Effector memory CD4-positive, alpha-beta T cell (primary cell): Measurements from ENCODE around the gene PGA4.

Experiments
- DNase-seq, 3 donors: peaks; one replicate each; pipeline ENCODE4 v3.0.0-alpha.2; 2020
- H3K27ac ChIP-seq: 2 replicates; pipeline ENCODE4 v1.7.0; 2013; ENCODE audit warnings: mild to moderate bottlenecking, low read length, moderate library complexity; ENCODE audit not compliant: insufficient read depth, poor library complexity, severe bottlenecking
- H3K27me3 ChIP-seq: replicated peaks from 2 replicates; pipeline ENCODE4 v1.7.0; 2013; ENCODE audit warnings: mild to moderate bottlenecking, low read length; ENCODE audit not compliant: insufficient read depth, control insufficient read depth, poor library complexity, severe bottlenecking
- H3K36me3 ChIP-seq: 2 replicates; pipeline ENCODE4 v1.7.0; 2013; ENCODE audit warnings: mild to moderate bottlenecking, low read length, moderate library complexity; ENCODE audit not compliant: control insufficient read depth, insufficient read depth
- H3K4me1 ChIP-seq: 2 replicates; pipeline ENCODE4 v1.7.0; 2013; ENCODE audit warnings: low read length, mild to moderate bottlenecking; ENCODE audit not compliant: control insufficient read depth, insufficient read depth, poor library complexity, severe bottlenecking
- H3K4me3 ChIP-seq: 2 replicates; pipeline ENCODE4 v1.7.0; 2013; ENCODE audit warnings: low read length, low read depth, mild to moderate bottlenecking; ENCODE audit not compliant: insufficient read depth, poor library complexity, severe bottlenecking
- H3K9me3 ChIP-seq: 2 replicates; pipeline ENCODE4 v1.7.0; 2013; ENCODE audit warnings: mild to moderate bottlenecking, low read length, moderate library complexity; ENCODE audit not compliant: control insufficient read depth

The PGA4 gene

DNA sequence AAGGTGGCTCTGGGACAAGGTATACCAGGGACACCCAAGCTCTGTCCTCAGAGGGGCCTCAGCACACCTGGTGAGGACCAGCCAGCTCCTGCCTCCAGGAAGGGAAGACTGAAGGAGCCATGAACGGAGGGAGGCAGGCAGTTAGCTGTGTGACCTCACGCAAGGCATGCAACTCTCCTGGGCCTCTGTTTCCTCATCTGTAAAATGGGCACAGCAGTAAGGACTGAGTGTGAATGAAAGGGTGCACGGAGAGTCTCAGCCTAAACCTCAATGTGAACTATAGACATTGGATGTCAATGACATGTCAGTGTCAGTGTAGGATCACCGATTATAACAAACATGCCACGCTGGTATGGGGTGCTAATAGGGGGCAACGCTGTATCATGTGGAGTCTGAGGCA lies 37.2 kb downstream of the PGA4 start:
- Histone ChIP-seq H3K4me1 (no peaks in the 10 kb centered on the region), H3K27ac (no peak overlapping the region), H3K9me3 (no peaks in the 10 kb centered on the region), H3K27me3 (no peaks in the 10 kb centered on the region), H3K36me3 (no peaks in the 10 kb centered on the region), H3K4me3 (no peak overlapping the region)
- no peak for DNase-seq

DNA sequence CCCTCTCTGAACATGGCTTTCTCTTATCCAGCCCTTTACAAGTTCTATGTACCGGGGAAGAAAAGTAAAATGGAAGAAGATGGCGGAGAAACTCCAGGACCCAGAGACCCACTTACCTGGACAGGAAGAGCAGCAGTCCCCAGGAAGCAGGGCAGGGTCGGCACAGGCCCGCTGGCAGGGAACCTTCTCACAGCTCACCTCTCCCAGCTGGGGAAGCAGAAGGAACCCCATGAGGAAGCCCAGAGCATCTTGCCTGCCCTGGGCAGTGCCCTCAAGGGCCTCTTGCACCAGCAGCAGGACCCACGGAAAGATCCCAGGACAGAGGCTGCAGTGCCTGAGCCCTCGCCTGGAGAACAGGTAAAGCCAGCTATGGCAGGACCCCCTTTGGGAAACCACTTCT lies 42.2 kb downstream of the PGA4 start:
- Histone ChIP-seq H3K27me3 (no peaks in the 10 kb centered on the region), H3K36me3 (no peaks in the 10 kb centered on the region), H3K4me3 (no peak overlapping the region), H3K9me3 (no peaks in the 10 kb centered on the region), H3K4me1 (no peaks in the 10 kb centered on the region), H3K27ac (no peak overlapping the region)
- DNase-seq = no peak

DNA sequence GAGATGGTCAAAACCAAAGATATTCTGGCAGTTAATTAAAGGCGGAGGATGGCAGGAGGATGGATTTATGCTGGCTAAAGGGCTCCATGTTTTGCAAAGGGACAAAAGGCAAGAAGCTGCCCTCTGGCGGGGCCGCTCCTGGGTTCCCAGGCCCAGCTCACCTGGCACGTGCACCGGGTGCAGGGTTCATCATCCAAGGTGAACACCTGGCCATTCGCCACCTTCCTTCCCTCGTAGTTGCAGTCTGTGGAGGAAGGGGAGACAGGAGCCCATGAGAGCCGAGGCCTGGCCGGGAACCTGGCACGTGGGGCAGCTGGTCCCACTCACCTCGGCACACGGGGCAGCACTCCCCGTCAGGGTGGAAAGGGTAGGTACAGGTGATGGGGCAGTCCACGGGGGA lies 42.6 kb downstream of the PGA4 start:
- no peaks in the 10 kb centered on the region for H3K36me3 ChIP-seq
- no peaks in the 10 kb centered on the region for H3K27me3 ChIP-seq
- DNase-seq = no peak
- H3K9me3 ChIP-seq = no peaks in the 10 kb centered on the region
- H3K4me1 ChIP-seq = no peaks in the 10 kb centered on the region
- no peak overlapping the region for H3K27ac ChIP-seq
- no peak overlapping the region for H3K4me3 ChIP-seq

DNA sequence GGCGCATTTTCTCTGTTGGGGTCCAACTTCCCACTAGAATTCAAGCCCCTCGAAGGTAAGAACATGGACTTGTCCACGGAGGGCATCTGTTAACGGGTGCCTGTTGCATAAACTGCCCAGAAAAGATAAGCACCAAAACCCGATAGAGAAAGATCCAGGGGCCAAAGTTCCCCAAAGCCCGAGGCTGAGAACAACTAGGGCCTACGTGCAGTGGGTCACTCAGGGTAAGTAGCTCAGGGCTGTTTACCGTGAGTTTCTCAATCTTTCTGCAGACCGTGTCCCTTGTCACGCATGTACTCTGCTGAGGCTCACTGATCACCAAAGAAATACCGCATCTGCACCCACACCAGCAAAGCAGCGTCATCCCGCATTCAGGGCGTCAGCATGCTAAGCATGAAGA lies 43.2 kb downstream of the PGA4 start:
- H3K27ac ChIP-seq = no peak overlapping the region
- H3K36me3 ChIP-seq = no peaks in the 10 kb centered on the region
- H3K27me3 ChIP-seq = no peaks in the 10 kb centered on the region
- no peaks in the 10 kb centered on the region for H3K4me1 ChIP-seq
- H3K4me3 ChIP-seq = no peak overlapping the region
- no peak for DNase-seq
- H3K9me3 ChIP-seq = no peaks in the 10 kb centered on the region

DNA sequence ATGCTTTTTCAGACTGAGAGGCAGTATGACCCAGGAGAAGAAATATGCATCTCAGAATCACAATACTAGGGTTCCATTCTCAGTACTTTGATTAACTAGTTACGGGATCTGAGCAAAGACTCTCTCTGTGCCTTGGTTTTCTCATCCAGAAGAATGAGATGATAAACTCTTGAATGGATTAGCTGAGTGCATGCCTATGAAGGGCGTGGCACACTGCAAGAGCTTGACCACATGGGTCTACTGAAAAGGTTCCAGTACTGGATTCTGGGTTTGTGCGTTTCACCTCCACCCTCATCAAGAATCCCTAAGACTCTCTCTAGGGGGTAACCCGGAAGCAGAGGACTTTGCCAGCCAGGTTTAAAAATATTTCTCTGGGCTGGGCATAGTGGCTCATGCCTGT lies 44.5 kb downstream of the PGA4 start:
- H3K4me1 ChIP-seq = no peaks in the 10 kb centered on the region
- no peak overlapping the region for H3K4me3 ChIP-seq
- H3K27ac ChIP-seq = no peak overlapping the region
- no peaks in the 10 kb centered on the region for H3K27me3 ChIP-seq
- H3K36me3 ChIP-seq = no peaks in the 10 kb centered on the region
- no peaks in the 10 kb centered on the region for H3K9me3 ChIP-seq
- no peak for DNase-seq

DNA sequence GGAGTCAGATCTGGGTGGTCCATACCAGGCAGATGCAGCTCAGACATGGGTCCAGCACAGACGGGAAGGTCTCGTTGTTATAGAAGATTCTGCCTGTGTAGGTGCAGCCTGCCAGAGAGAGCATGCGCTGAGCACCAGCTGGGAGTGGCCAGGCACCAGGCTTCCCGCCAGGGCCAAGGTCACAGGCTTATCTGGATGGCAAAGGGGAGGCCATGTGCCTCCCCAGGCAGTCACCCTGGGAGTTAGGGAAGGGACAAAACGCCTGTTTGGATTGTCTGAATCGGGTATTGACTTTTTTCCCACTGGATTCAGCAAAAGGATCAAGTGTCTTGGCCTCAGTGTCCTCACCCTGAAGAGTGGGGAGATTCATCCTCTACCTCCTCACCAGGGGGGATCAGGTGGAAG lies 45.3 kb downstream of the PGA4 start:
- no peaks in the 10 kb centered on the region for H3K36me3 ChIP-seq
- H3K4me3 ChIP-seq = no peak overlapping the region
- H3K9me3 ChIP-seq = no peaks in the 10 kb centered on the region
- no peak for DNase-seq
- no peaks in the 10 kb centered on the region for H3K27me3 ChIP-seq
- no peaks in the 10 kb centered on the region for H3K4me1 ChIP-seq
- no peak overlapping the region for H3K27ac ChIP-seq

DNA sequence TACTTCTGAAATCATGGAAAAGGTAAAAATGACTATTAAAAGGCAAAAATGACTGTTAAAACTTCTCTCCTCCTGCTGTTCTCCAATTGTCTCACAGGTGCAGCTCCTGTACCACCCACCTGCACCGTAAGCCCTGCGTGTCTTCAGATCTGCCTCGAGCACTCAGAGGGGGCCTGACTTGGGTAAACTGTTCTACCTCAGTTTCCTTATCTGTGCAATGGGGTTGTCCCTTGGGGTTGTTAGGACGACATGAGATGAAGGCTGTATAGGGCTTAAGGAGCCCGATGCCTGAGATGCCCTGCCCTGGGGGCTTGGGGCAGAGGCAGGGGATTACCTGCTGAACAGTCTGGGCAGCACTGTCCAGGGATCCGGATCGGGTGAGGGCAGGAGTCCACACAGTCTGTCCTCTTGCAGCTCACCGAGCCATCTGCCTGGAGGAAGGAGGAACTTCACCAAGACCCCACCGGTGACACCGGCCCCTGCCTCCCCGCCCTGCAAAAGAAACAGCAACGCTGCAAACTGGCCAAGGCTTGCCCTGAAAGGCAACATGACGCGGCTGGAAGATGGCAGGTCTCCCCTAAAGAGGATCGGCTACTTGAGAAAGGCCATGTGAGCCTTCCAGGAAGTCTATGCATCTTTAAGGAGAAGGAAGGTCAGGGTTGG lies 46.6 kb downstream of the PGA4 start:
- DNase-seq = no peak
- Histone ChIP-seq H3K27ac (no peak overlapping the region), H3K36me3 (no peaks in the 10 kb centered on the region), H3K4me3 (no peak overlapping the region), H3K4me1 (no peaks in the 10 kb centered on the region), H3K27me3 (no peaks in the 10 kb centered on the region), H3K9me3 (no peaks in the 10 kb centered on the region)

DNA sequence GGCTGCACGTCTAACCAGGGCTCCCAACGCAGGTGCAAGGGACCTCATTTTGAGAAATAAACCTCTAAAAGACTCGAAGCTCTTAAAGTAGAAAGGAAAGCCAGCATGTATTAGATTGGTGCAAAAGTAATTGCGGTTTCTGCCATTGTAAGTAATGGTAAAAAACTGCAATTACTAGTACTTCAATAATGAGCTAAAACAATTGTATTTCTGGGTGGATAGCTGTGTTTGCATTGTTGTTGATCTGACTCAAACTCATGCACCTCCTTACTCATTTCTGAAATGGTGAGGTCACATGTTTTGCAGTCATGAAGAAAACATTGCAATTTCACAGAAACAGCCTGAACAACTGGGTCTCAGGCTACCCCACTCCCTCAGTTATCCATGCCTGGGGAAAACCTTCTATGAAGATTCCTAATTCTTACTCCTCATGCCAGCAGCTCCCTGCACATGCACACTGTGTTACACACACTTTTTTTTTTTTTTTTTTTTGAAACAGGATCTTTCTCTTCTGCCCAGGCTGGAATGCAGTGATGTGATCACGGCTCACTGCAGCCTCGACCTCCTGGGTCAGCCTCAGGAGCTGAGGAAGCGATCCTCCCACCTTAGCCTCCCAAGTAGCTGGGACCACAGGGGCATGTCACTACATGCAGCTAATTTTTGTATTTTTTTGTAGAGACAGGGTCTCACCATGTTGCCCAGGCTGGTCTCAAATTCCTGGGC lies 48.4 kb downstream of the PGA4 start:
- Histone ChIP-seq H3K36me3 (no peaks in the 10 kb centered on the region), H3K27ac (no peak overlapping the region), H3K4me1 (no peaks in the 10 kb centered on the region), H3K4me3 (no peak overlapping the region), H3K9me3 (no peaks in the 10 kb centered on the region), H3K27me3 (no peaks in the 10 kb centered on the region)
- DNase-seq = no peak

DNA sequence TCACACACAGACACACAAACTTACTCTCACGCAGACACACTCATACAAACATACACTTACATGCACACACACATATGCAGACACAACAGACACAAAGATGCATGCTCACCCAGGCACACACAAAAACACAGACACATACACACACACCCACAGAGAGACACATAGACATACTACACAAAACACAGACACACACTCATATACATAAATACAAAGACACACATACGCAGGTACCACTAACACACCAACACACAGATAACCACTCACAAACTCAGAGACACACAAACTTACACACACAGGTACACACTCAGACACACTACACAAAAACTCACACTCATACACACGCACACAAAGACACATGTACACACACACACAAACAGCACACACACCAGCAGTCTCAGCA lies 50.6 kb downstream of the PGA4 start:
- no peaks in the 10 kb centered on the region for H3K36me3 ChIP-seq

DNA sequence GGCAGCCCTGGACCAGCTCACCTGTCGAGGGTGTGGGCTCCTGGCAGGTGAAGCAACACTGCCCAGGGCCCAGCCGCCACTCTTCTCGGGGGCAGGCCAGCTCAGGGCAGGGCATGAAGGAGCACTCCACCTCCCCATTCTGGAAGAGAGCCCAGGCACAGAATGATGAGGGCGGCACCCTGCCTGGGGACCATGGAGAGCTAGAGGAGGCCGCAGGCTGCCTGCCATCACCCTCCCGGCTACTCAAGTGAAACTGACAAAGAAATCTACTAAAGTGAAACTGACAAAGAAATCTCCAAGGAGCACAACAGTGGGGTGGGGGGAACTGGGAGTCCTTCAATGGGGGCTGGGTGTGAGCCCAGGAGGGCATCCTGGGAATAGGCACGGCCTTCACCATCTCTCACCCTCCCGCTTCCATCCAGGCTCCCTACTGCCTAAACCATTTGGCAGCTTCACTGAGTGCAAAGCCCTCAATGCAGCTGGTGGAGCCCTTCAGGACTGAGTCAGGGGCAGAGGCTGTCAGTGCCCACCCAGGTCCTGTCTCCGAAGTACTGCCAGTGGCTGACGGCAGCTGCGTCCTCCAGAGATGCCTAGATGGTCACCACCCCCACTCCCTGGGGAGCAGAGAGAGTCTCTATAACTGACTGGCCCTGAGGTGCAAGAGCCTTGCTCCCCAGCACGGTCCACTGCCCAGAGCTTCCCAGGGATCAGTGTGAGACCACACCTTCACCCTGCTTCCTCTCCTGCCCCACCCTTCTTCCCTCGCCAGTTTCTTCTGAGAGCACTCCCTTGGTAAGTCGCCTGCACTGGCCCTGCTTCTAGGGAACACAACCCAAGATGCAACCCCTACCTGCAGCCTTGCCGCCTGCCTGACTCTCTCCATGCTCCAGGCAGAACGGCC lies 51.3 kb downstream of the PGA4 start:
- Histone ChIP-seq H3K9me3 (no peaks in the 10 kb centered on the region), H3K36me3 (no peaks in the 10 kb centered on the region), H3K27ac (no peak overlapping the region), H3K4me1 (no peaks in the 10 kb centered on the region), H3K4me3 (no peak overlapping the region), H3K27me3 (no peaks in the 10 kb centered on the region)
- no peak for DNase-seq

More for the DNA sequence above, 50.6 kb downstream of the PGA4 start:
- Histone ChIP-seq H3K27me3 (no peaks in the 10 kb centered on the region), H3K4me1 (no peaks in the 10 kb centered on the region), H3K27ac (no peak overlapping the region), H3K9me3 (no peaks in the 10 kb centered on the region), H3K4me3 (no peak overlapping the region)
- no peak for DNase-seq
